Left renal pelvis (tissue), 4 donors: Measurements from ENCODE around the gene CENPS. TPM values are rescaled to one million over a fixed set of nuclear protein-coding genes. Genes with fewer than 3 reads are reported as not detected.

Experiments used
- DNase-seq, 4 donors: peaks; one replicate each; pipeline ENCODE4 v3.0.0-alpha.2; 2013; ENCODE audit warnings: low read depth in 4 of 4, low spot score in 3 of 4
- polyA plus RNA-seq, 4 donors: library from polyadenylated mRNA; unstranded; fragments of 120-200 nt; gene quantifications; one replicate each; pipeline ENCODE4 v1.2.1, GENCODE V29; 2013; ENCODE audit not compliant: insufficient read length in 4 of 4

The CENPS gene
- polyA plus RNA-seq, 4 donors, result 14.2 to 41.6 (median 35.2) TPM

GRCh38 chr1:10489291-10490055, 59.2 kb downstream of the CENPS start:
- no peak for DNase-seq

- DNase-seq, result no peak
Observed at GRCh38 chr1:10490286-10490970, 60.2 kb downstream of the CENPS start.

Other genes starting within 250 kb of the CENPS start
- gene KIF1B, start 219.9 kb upstream of the CENPS start, polyA plus RNA-seq, result 10 to 100 TPM; 37.9 to 47.8 (median 42.9) TPM
- 100 to 1,000 TPM; 156 to 195 (median 185) TPM for gene PGD, start 31.4 kb upstream of the CENPS start, polyA plus RNA-seq
- gene CORT, start 19.6 kb downstream of the CENPS start, polyA plus RNA-seq, result 1 to 10 TPM in 2 of 4 donors, under 1 TPM in 2; 0.68 to 2.0 (median 1.2) TPM
- 10 to 100 TPM; 27.6 to 50.1 (median 42.1) TPM for gene DFFA, start 42.1 kb downstream of the CENPS start, polyA plus RNA-seq
- gene PEX14, start 44.5 kb downstream of the CENPS start, polyA plus RNA-seq, result 10 to 100 TPM; 15.6 to 26.2 (median 19.3) TPM